HepG2 (cell line): ENCODE measurements around the gene LDAF1. TPM values are rescaled to one million over a fixed set of nuclear protein-coding genes. Genes with fewer than 3 reads are reported as not detected.

Source experiments
- ATAC-seq: fragments of 200-7000 bp; cut with Tn5 transposase; 3 replicates; pipeline ENCODE4 v1.9.1; 2020; ENCODE audit warnings: mild to moderate bottlenecking, moderate library complexity
- BruUV-seq: library from RNA; stranded (reverse); fragments of 400-500 nt; replicated peaks from 2 replicates; lab custom pipeline; 2021; lab: Mats Ljungman, UMichigan
- CTCF ChIA-PET: fragments of 300-600 bp; formaldehyde crosslinking; extraction: SDS; loops from one replicate; lab custom pipeline; 2021; ENCODE audit warnings: low total read pairs, inconsistent platforms, low intra/inter-chr PET ratio; lab: Yijun Ruan, JAX
- POLR2A ChIA-PET: fragments of 350-600 bp; sonication (Branson Sonifier 250); formaldehyde crosslinking; loops from one replicate; lab custom pipeline; 2020; ENCODE audit warnings: antibody characterized with exemption, inconsistent platforms; lab: Yijun Ruan, JAX
- DNase-seq: peaks from one replicate; pipeline ENCODE4 v3.0.0-alpha.2; 2015; ENCODE audit warnings: low spot score
- FAIRE-seq: peaks from 3 replicates; lab custom pipeline; 2011; peaks lifted over from hg19 to GRCh38; lab: Jason Lieb, UNC
- H2AFZ ChIP-seq: one replicate; pipeline ENCODE4 v1.6.1; 2011; ENCODE audit warnings: low read length, inconsistent platforms
- H3K27ac ChIP-seq: fragments of 300-600 bp; 3 replicates; pipeline ENCODE4 v1.8.0; 2011; ENCODE audit warnings: mixed run types, mild to moderate bottlenecking, mixed read lengths, low read length, inconsistent platforms; ENCODE audit not compliant: insufficient read depth; ENCODE audit errors: extremely low read length
- H3K27me3 ChIP-seq, 2 experiments: fragments of 200-600 bp in 1 of 2; 2 replicates in 1 of 2; 3 replicates in 1 of 2; pipeline versions ENCODE4 v1.6.0 to v1.8.0; 2011; ENCODE audit warnings: low read length in 2 of 2, mild to moderate bottlenecking in 2 of 2, moderate library complexity in 2 of 2, inconsistent platforms in 1 of 2; ENCODE audit not compliant: insufficient read depth in 2 of 2, control insufficient read depth in 1 of 2
- H3K36me3 ChIP-seq, 2 experiments: fragments of 200-600 bp in 1 of 2; replicated peaks in 1 of 2; 2 replicates in 1 of 2; 3 replicates in 1 of 2; pipeline versions ENCODE4 v1.5.1 to v1.8.0; 2011; ENCODE audit warnings: low read length in 2 of 2, inconsistent platforms in 1 of 2; ENCODE audit not compliant: insufficient read depth in 2 of 2, control insufficient read depth in 1 of 2
- H3K4me1 ChIP-seq: 2 replicates; pipeline ENCODE4 v1.5.1; 2012; ENCODE audit warnings: low read length, inconsistent platforms; ENCODE audit not compliant: insufficient read depth
- H3K4me2 ChIP-seq: 2 replicates; pipeline ENCODE4 v1.6.0; 2011; ENCODE audit warnings: low read depth, low read length, inconsistent platforms
- H3K4me3 ChIP-seq, 3 experiments: fragments of 200-600 bp in 1 of 3; sonication (generic), shearing (Covaris generic) in 1 of 3; replicated peaks in 1 of 3; 2 replicates each; pipeline ENCODE4 v1.5.1; 2011 to 2016; ENCODE audit warnings: low read length in 3 of 3, inconsistent platforms in 2 of 3, low read depth in 2 of 3, mild to moderate bottlenecking in 2 of 3, control low read depth in 1 of 3, mixed read lengths in 1 of 3; ENCODE audit not compliant: insufficient read depth in 1 of 3
- H3K79me2 ChIP-seq: one replicate; pipeline ENCODE4 v1.6.1; 2011; ENCODE audit warnings: low read length, inconsistent platforms; ENCODE audit not compliant: insufficient read depth
- H3K9ac ChIP-seq: 2 replicates; pipeline ENCODE4 v1.6.0; 2011; ENCODE audit warnings: mild to moderate bottlenecking, low read depth, low read length, inconsistent platforms; ENCODE audit not compliant: insufficient read depth
- H3K9me3 ChIP-seq: 2 replicates; pipeline ENCODE4 v1.5.1; 2012; ENCODE audit warnings: mild to moderate bottlenecking, low read length
- H4K20me1 ChIP-seq: 2 replicates; pipeline ENCODE4 v1.6.0; 2011; ENCODE audit warnings: inconsistent platforms, mild to moderate bottlenecking, low read length, moderate library complexity; ENCODE audit not compliant: insufficient read depth
- BRCA1 ChIP-seq: sonication (generic); formaldehyde crosslinking; IDR thresholded peaks from 2 replicates; pipeline ENCODE4 v1.4.0; 2020; ENCODE audit warnings: missing genetic modification reagents
- CBX1 ChIP-seq: IDR thresholded peaks from one replicate; pipeline ENCODE4 v1.6.1; 2016; ENCODE audit warnings: antibody characterized with exemption, low read depth
- E2F5 ChIP-seq: sonication (generic); formaldehyde crosslinking; conservative IDR thresholded peaks from 2 replicates; pipeline ENCODE4 v1.4.0; 2020; ENCODE audit warnings: missing genetic modification reagents
- ELF3 ChIP-seq: IDR thresholded peaks from 2 replicates; pipeline ENCODE4 v1.6.1; 2016; ENCODE audit warnings: missing genetic modification reagents, missing compliant biosample characterization
- FOXA3 ChIP-seq: IDR thresholded peaks from 2 replicates; pipeline ENCODE4 v1.6.1; 2016; ENCODE audit warnings: missing genetic modification reagents, missing compliant biosample characterization
- FOXJ3 ChIP-seq: sonication (generic); formaldehyde crosslinking; IDR thresholded peaks from 2 replicates; pipeline ENCODE4 v1.4.0; 2020; ENCODE audit warnings: missing genetic modification reagents, mild to moderate bottlenecking, borderline replicate concordance
- MXD4 ChIP-seq: IDR thresholded peaks from 2 replicates; pipeline ENCODE4 v1.6.1; 2016; ENCODE audit warnings: mild to moderate bottlenecking, missing biosample characterization, missing genetic modification reagents
- NFKBIZ ChIP-seq: IDR thresholded peaks from 2 replicates; pipeline ENCODE4 v1.6.1; 2018; ENCODE audit warnings: missing genetic modification reagents, missing compliant biosample characterization
- SIN3B ChIP-seq: fragments of 150-350 bp; IDR thresholded peaks from 2 replicates; pipeline ENCODE4 v1.6.1; 2014; ENCODE audit warnings: low read length
- STAT6 ChIP-seq: sonication (generic); formaldehyde crosslinking; IDR thresholded peaks from 2 replicates; pipeline ENCODE4 v1.4.0; 2020; ENCODE audit warnings: missing genetic modification reagents, mild to moderate bottlenecking, borderline replicate concordance
- ZBTB39 ChIP-seq: sonication (generic); formaldehyde crosslinking; IDR thresholded peaks from 2 replicates; pipeline ENCODE4 v1.5.0; 2020; ENCODE audit warnings: missing genetic modification reagents
- ZFP37 ChIP-seq: sonication (generic); formaldehyde crosslinking; IDR thresholded peaks from 2 replicates; pipeline ENCODE4 v1.4.0; 2020; ENCODE audit warnings: missing genetic modification reagents, borderline replicate concordance
- ZKSCAN1 ChIP-seq: fragments of 150-350 bp; IDR thresholded peaks from 2 replicates; pipeline ENCODE4 v1.6.1; 2014; ENCODE audit warnings: low read length
- ZNF124 ChIP-seq: sonication (generic); formaldehyde crosslinking; IDR thresholded peaks from 2 replicates; pipeline ENCODE4 v1.4.0; 2020; ENCODE audit warnings: missing genetic modification reagents
- ZNF17 ChIP-seq: sonication (generic); formaldehyde crosslinking; IDR thresholded peaks from 2 replicates; pipeline ENCODE4 v1.5.0; 2020; ENCODE audit warnings: mild to moderate bottlenecking, missing genetic modification reagents
- ZNF383 ChIP-seq: sonication (generic); formaldehyde crosslinking; IDR thresholded peaks from 2 replicates; pipeline ENCODE4 v1.4.0; 2020; ENCODE audit warnings: missing genetic modification reagents, mild to moderate bottlenecking, borderline replicate concordance
- ZNF878 ChIP-seq: sonication (generic); formaldehyde crosslinking; IDR thresholded peaks from 2 replicates; pipeline ENCODE4 v1.8.1; 2023; ENCODE audit warnings: mild to moderate bottlenecking, missing genetic modification reagents, moderate library complexity
- WGBS: methylation state at CpG from one replicate; pipeline ENCODE4 v1.1.6; 2017; ENCODE audit warnings: low lambda C conversion rate; 5-methylcytosine and 5-hydroxymethylcytosine counted together
- in situ Hi-C: cut with HindIII; loops from 2 replicates; pipeline ENCODE4 v1.10.0; 2017; ENCODE audit warnings: low pct_unique_long_range_greater_than_20kb; ENCODE audit not compliant: extremely low pct_ligation_motif_present
- intact Hi-C: fragments of 100-400 bp; cut with micrococcal nuclease; formaldehyde crosslinking; loops from one replicate; pipeline ENCODE4 v1.10.0; 2022; ENCODE audit not compliant: unreplicated experiment
- polyA plus RNA-seq, 8 experiments: library from polyadenylated mRNA; depleted of rRNA in 3 of 8; stranded (reverse) in 7 of 8; unstranded in 1 of 8; fragments of >200 nt; fragmentation: Illumina TruSeq in 4 of 8; extraction: Trizol in 4 of 8; gene quantifications; 2 replicates each; pipeline versions ENCODE4 v1.2.1 to v1.2.3, GENCODE V29; 2011 to 2016; ENCODE audit warnings: low read depth in 4 of 8, missing spikeins in 1 of 8, mixed read lengths in 1 of 8; ENCODE audit not compliant: insufficient read depth in 1 of 8
- total RNA-seq, 5 experiments: library from RNA; depleted of rRNA; stranded (reverse); fragments of >200 nt; fragmentation: Illumina TruSeq; extraction: Trizol; gene quantifications; 2 replicates each; pipeline ENCODE4 v1.2.3, GENCODE V29; 2016; ENCODE audit warnings: low read depth in 1 of 5
- TF ChIP-seq, protein P1 (sequence below), 2 experiments: fragments of 450-650 bp in 1 of 2; sonication (generic) in 1 of 2; formaldehyde crosslinking; IDR thresholded peaks; 2 replicates each; pipeline versions ENCODE4 v1.5.0 to v1.8.0; 2020 to 2022; ENCODE audit warnings: mild to moderate bottlenecking in 1 of 2, missing genetic modification reagents in 1 of 2

The LDAF1 gene
- total and polyA plus RNA-seq, 2 of the 13 experiments (the other 11 are each of a cell fraction or from before 2014, with no cell fraction given): 6.3 to 7.5 TPM

GRCh38 chr16:21145738-21146137, 12.7 kb upstream of the LDAF1 start:
- peaks cover 0 to 17% of the 10 kb centered on the region in 2 experiments; a peak in 2 of 5 replicates for H3K27me3 ChIP-seq
- H3K9me3 ChIP-seq: no peaks in the 10 kb centered on the region
- H3K4me3 ChIP-seq: no peak overlapping the region
- BruUV-seq: no TSS peak
- CTCF ChIA-PET: no interaction called here
- no peaks in the 10 kb centered on the region for H4K20me1 ChIP-seq
- H2AFZ ChIP-seq: no peak overlapping the region
- H3K27ac ChIP-seq: no peak overlapping the region
- no peak for FAIRE-seq
- TF ChIP-seq CBX1: no peak
- no peak for TF ChIP-seq ZFP37
- TF ChIP-seq ZNF124: no peak
- TF ChIP-seq ZBTB39 (CRISPR knock-in tag): no peak
- TF ChIP-seq STAT6: no peak
- TF ChIP-seq, protein P1, sequence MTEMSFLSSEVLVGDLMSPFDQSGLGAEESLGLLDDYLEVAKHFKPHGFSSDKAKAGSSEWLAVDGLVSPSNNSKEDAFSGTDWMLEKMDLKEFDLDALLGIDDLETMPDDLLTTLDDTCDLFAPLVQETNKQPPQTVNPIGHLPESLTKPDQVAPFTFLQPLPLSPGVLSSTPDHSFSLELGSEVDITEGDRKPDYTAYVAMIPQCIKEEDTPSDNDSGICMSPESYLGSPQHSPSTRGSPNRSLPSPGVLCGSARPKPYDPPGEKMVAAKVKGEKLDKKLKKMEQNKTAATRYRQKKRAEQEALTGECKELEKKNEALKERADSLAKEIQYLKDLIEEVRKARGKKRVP (CRISPR knock-in tag; IDR thresholded peaks at IDR 0.05): no peak
- no peak for TF ChIP-seq FOXA3 (CRISPR knock-in tag)
- no peak for TF ChIP-seq ZNF17 (CRISPR knock-in tag)
- no peak for TF ChIP-seq FOXJ3
- no peak for TF ChIP-seq ELF3
- no peak for TF ChIP-seq BRCA1 (CRISPR knock-in tag)
- no peak for TF ChIP-seq E2F5 (CRISPR knock-in tag)
- TF ChIP-seq SIN3B: no peak
- no peak for TF ChIP-seq MXD4 (CRISPR knock-in tag)
- TF ChIP-seq ZKSCAN1: no peak
- no peak for TF ChIP-seq ZNF383 (CRISPR knock-in tag)
- TF ChIP-seq NFKBIZ (CRISPR knock-in tag): no peak
- no peak for TF ChIP-seq ZNF878 (CRISPR knock-in tag)
- no peaks in the 10 kb centered on the region for H3K36me3 ChIP-seq
- POLR2A ChIA-PET: no interaction called here
- WGBS: 8% methylated on average over 5 of the region's 5 CpGs
- intact Hi-C loops: no loop called here
- no peak; the same call in 2 of the 3 replicates for ATAC-seq
- no peaks in the 10 kb centered on the region for H3K79me2 ChIP-seq
- no peak for DNase-seq
- in situ Hi-C loops: no loop called here
- H3K4me2 ChIP-seq: no peak overlapping the region
- H3K9ac ChIP-seq: no peak overlapping the region
- peaks cover 7% of the 10 kb centered on the region for H3K4me1 ChIP-seq
